HG03159 (cell line): ENCODE results near the gene SPEM2.

Experiments
- ATAC-seq: cut with Tn5 transposase; IDR thresholded peaks from one replicate; pipeline ENCODE4 v1.9.1; 2021; ENCODE audit warnings: mild to moderate bottlenecking, moderate library complexity; ENCODE audit not compliant: unreplicated experiment

Gene SPEM2

DNA sequence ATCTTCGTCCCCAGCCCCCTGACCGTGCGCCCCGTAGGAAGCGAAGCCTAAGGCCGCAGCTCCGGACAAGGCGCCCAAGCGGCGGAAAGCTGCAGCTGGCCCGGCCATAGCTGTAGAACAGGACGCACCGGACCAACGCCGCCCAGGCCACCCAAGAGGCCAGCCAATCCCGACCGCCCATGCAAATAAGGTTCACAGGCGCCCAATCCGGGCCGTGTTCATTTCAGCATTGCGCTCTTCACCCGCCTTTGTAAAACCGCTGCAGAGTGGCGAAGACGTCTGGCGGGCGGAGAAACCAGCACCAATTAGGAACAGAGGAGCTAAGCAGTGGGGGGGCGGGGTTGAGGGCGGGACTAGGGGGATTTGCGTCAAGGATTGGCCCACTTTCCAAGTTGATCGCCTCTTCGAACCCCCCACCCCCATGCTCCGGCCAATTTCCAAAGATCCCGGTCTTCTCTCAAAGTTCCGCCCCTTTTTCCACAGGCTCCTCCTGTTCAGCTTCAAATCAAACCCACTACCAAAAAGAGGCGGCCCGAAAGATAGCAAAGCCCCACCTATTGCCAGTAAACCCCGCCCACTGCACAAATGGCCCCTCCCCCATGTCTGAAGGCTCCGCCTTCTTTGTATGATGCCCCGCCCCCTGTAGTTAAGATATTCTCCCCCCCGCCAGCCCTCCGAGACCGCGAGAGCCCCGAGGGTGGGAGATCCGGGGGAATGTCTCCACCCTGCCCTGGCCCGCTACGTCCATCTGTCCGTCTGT is 21.3 kb upstream of the SPEM2 start, which contains the start of gene TMEM256:
Gene TMEM256, minus strand, starts transcription at position 121 of the 760 bp plus-strand sequence. Its CDS starts 13 bp downstream, at position 108.
- ATAC-seq: peak; percentile 92

DNA sequence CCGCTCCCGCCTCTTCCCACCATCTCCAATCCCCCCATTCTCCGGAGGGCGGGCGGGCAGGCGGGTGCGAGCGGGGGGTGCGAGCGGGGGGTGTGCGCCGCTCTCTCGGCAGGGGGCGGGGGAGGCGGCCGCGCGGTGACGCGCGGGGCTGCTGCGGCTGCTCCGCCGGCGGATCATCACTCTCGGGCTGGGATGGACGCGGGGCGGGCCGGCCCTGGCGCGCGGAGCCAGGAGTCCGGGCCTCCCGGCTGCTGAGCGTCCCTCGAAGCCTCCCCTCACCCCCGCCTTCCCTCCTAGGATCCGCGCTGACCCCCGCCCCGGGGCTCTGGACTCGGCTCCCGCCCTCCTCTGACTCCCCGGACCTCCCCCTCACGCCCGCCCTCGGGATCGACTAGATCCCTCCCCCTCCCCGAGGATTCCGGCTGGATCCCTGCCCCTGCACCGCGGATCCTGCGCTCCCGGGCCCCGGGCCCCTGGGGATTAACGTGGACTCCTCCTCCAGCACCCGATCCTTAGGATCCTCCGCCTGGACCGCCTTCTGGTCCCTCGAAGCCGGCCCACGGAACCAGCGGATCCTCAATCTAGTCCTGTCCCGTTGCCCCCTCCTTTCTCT is 20.6 kb upstream of the SPEM2 start:
- ATAC-seq: peak; percentile 17

DNA sequence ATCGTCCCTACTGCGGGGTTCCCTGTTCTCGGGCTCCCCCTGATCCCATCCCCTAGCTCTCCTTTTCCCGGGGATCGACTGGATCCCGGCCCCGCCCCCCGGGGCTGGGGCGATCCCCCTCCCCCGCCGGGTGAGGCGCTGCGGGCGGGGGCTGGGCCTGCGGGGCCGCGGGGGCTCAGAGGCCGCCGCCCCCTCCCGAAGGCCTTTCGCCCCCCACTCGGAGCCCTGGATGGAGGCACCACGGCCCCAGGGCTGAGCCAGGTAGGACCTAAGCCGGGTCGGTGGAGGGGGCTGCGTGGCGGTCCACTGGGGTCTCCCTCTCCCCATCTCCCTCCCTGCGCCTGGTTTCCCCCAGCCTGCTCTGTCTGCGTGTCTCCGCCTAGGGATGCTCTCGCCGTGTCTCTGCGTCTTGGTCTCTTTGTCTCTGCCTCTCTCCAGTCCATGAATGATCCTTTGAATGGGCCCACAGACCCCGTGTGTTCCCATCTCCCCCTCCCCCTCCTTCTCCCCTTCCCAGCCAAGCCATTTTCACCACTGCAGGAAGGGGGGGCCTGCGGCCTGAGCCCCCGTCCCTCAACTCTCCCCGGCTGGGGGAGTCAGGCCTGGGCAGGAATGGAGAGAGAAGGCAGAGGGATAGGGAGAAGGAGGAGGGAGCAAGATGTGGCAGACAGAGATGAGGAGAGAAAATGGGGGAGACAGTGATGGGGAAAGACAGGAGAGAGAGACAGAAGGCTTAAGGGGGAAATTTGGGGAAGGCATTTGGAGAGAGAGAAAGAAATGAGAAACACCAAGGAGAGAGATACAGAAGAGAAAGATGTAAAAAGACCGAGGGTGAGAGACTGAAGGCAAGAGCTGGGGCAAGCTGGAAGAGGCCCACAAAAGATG is 19.8 kb upstream of the SPEM2 start:
- no peak for ATAC-seq

DNA sequence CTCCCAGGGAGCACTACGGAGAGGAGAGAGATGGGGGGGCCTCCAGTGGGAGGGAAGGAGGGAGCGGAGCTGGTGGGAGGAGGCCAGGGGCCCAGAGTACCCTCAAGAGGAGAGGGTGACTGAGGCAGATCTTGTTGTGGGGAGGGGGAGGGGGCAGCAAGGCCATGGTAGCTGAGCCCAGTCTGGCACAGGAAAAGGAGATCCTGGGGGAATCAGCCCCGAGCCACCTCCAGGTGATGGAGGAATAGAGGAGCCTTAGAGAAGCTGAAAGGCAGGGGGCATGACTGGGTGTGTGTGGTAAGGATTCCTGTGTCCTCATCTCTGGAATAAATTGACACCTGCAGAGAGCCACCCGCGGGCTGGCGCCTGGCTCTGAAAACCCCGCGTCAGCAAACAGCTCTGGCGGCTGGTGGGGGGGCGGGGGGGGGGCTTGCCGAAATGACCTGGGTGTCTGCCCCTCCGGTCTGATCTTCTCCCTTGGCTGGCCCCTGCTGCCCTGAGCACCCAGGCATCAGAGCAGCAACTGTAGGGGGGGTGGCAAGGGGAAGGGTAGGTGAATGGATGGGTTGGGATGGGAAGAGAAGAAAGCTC is 19.1 kb upstream of the SPEM2 start:
- no peak for ATAC-seq

DNA sequence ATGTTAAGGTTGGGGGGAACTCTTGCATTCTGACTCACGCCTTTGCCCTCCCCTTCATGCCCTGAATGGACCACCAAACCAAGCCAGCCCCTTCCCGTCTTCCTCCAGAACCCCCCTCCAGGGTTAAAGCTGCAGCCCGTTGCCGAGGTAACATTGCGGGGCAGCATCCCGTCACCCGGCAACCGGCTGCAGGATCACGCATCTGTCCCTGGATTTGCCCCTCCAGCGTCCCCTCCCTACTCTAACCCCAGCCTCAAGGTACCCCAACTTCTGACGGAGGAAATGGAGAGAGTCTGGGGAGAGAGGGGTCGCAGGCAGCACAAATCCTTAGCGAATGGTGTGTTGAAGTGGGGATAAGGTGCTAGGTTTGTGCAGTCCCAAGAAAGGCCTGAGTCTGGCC is 18.3 kb upstream of the SPEM2 start:
- no peak for ATAC-seq

DNA sequence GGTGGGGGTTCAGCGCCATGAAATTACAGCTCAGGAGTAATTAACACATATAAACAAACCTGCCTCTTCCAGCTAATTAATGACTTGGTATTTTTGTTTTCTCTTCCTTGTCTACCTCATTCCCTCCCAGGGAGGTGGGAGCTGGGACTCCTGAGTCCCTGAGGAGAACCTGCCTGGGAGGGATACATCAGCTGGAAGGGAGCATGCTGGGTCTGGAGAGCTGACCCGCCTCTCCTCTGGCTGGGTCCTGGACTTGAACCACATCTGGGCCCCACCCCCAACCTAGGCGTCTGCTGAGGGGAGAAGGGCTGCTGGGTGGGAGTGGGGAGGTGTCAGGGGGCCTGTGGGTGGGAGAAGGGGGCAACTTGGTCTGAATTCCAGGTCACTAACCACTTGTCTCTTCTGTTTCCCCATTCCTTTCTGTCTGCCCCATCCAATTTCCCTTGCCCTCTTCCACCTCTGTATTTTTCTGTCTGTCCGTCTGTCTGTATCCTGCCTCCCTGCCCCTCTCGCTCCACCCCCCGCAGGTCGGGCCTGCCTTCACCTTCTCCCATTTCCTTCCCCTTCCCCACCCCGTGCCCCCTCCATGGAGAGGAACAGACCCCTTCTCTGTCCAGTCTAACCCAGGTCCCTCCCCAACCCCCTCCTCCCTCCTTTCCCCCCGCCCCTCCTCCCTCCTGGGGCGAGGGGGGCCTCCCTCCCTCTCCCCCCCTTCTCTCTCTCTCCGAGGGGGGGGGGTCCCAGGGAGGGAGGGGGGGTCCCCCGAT is 17.7 kb upstream of the SPEM2 start, which contains the start of gene NLGN2:
Gene NLGN2, plus strand, starts transcription at position 361 of the 767 bp plus-strand sequence. CDS start 411 bp downstream, outside the sequence.
- no peak for ATAC-seq

DNA sequence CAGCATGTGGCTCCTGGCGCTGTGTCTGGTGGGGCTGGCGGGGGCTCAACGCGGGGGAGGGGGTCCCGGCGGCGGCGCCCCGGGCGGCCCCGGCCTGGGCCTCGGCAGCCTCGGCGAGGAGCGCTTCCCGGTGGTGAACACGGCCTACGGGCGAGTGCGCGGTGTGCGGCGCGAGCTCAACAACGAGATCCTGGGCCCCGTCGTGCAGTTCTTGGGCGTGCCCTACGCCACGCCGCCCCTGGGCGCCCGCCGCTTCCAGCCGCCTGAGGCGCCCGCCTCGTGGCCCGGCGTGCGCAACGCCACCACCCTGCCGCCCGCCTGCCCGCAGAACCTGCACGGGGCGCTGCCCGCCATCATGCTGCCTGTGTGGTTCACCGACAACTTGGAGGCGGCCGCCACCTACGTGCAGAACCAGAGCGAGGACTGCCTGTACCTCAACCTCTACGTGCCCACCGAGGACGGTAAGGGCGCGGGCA is 17.1 kb upstream of the SPEM2 start:
- ATAC-seq: no peak

DNA sequence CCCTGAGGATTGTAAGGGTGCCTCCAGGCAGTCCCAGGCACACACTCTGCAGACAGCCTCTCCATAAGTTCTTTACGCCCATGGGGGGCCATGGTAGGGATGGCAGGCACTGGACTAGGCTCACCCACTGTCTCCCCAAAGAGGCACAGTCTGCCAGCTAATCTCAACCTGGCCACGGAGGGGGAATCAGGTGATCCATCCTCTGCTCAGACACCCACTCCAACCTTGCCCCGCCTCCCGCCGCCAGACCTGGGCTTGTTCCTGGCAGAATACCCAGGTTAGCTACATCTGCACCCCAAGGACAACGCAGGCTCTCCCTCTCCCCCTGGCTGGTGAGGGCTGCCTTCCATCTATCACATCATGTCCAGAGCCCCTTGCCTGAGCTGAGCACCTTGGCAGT is 16.6 kb upstream of the SPEM2 start:
- no peak for ATAC-seq

DNA sequence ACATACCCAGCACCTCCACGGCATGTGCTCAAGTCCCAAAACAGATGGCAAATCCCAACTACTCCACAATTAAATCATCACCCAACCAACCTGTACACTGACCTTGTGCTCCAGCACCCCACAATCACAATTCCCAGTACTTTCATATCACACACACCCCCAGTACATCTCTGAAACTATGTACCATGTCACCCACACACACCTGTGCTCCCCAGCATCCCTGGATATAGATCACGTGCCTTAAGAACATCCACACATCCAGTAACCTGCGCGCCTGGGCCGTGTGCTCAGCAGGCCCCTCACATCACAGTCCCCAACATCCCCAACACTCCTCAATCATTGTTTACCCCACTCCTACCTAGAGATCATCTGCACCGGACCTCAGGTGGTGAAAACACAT is 15.7 kb upstream of the SPEM2 start:
- ATAC-seq: no peak

DNA sequence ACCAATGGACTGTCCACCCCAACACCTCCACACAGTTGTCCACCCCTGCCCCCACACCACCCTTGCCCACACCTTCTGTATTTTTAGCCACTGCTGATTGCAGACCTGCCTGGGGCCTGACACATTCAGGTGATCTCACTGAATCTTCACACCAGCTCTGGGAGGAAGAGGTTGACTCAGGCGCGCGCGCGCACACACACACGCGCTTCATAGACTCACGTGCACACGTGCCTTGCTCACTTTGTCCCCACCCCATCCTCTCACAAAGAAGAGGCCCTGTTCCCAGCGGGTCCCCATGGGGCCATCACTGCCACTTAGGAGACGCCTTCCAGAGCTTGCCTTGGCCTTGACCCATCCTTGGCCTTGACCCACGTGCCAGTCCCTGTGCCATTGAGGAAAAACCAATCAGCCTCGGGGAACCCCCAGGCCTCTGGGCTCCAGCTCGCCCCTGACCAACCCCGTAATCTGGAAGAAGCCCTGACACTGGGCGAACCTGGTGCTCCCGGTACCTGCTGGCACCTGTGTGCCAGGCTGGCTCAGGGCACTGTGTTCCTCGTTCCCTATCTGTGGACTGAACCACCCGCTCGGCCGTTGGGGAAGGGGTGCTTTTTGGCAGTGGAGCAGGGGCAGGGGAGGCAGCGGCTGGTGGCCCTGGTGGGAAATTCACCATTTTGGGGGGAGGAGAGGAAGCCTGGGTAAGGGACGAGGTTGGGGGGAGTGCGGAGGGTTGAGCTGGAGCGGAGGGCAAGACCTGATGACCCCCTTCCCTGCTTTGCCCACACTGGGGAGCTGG is 14.6 kb upstream of the SPEM2 start:
- ATAC-seq: no peak

DNA sequence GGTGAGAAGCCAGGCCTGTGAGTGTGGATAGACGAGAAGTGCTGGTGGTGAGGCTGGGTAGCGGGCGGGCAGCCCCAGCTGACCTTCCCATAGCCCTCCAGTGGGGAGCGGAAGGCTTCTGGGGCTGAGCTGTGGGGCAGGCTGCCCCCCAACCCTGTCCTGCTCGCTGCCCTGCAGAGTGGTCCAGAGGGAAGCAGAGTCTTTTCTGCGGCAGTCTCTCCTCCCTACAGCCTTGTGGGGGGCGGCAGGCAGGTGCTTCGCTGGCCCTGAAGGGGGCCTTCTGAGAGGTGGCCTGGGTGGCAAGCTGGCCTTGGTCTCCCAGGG is 14.0 kb upstream of the SPEM2 start:
- no peak for ATAC-seq

DNA sequence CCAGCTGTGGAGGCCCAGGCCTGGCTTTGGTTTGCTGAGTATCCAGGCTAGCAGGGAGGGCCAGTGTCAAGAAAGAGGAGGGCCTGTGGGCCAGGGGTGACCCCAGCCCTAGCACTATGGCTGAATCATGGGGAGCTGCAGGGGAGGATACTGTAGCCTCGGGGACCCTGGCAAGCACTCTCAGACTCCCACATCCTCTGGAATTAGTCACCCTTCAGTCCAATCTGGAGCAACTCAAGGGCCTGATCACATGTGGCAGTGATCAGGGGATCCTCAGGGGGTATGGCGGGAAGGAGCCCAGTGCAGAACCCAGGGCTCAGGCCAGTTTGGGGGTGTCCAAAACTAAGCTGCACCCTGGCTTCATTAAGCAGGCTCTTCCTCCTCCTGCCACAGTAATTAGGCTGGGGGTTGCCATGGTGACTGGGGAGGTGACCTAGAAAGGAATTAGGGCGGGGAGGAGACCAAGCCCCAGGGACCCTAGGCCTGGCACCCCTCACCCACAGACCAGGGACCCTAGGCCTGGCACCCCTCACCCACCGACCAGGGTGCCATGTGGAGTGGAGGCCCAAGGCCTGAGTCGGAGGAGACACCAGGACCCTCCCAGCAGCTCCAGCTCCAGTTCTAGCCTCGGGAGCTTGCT is 11.9 kb upstream of the SPEM2 start:
- ATAC-seq: no peak

DNA sequence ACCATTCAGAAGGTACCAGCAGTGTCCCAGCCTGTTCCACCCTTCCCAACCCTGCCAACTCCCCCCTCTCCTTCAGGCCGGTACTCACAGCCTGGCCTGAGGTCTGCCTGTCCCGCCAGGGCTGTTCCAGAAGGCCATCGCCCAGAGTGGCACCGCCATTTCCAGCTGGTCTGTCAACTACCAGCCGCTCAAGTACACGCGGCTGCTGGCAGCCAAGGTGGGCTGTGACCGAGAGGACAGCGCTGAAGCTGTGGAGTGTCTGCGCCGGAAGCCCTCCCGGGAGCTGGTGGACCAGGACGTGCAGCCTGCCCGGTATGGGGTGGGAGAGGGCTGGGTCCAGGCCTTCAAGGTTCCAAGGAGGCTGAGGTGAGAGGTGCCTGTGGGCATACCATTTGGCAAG is 10.6 kb upstream of the SPEM2 start:
- ATAC-seq: no peak

DNA sequence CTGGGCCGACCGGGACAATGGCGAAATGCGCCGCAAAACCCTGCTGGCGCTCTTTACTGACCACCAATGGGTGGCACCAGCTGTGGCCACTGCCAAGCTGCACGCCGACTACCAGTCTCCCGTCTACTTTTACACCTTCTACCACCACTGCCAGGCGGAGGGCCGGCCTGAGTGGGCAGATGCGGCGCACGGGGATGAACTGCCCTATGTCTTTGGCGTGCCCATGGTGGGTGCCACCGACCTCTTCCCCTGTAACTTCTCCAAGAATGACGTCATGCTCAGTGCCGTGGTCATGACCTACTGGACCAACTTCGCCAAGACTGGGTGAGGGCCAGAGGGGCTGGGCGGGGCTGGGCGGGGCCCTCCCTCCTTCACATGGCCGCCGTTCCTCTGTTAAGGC is 9.6 kb upstream of the SPEM2 start:
- no peak for ATAC-seq

DNA sequence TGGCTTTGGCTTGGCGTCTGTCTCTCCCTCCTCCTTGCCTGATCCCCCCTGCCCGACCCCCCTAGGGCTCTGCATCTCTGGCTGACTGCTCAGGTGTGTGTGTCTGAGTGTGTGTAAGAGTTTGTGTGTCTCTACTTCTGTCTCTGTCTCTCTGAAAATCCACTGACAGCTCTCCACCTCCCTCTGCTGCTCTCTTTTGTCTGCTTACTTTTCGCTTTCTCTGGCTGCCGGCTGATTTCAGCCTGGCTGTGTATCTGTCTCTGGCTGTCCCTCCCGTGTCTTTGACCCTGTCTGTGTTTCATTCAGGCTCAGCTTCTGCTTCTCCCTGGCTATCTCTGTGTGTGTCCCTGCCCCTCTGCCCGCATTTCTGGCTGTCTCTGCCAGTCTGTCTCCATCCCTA is 9.1 kb upstream of the SPEM2 start:
- no peak for ATAC-seq

DNA sequence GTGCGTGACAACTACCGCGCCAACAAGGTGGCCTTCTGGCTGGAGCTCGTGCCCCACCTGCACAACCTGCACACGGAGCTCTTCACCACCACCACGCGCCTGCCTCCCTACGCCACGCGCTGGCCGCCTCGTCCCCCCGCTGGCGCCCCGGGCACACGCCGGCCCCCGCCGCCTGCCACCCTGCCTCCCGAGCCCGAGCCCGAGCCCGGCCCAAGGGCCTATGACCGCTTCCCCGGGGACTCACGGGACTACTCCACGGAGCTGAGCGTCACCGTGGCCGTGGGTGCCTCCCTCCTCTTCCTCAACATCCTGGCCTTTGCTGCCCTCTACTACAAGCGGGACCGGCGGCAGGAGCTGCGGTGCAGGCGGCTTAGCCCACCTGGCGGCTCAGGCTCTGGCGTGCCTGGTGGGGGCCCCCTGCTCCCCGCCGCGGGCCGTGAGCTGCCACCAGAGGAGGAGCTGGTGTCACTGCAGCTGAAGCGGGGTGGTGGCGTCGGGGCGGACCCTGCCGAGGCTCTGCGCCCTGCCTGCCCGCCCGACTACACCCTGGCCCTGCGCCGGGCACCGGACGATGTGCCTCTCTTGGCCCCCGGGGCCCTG is 8.3 kb upstream of the SPEM2 start:
- ATAC-seq: no peak

DNA sequence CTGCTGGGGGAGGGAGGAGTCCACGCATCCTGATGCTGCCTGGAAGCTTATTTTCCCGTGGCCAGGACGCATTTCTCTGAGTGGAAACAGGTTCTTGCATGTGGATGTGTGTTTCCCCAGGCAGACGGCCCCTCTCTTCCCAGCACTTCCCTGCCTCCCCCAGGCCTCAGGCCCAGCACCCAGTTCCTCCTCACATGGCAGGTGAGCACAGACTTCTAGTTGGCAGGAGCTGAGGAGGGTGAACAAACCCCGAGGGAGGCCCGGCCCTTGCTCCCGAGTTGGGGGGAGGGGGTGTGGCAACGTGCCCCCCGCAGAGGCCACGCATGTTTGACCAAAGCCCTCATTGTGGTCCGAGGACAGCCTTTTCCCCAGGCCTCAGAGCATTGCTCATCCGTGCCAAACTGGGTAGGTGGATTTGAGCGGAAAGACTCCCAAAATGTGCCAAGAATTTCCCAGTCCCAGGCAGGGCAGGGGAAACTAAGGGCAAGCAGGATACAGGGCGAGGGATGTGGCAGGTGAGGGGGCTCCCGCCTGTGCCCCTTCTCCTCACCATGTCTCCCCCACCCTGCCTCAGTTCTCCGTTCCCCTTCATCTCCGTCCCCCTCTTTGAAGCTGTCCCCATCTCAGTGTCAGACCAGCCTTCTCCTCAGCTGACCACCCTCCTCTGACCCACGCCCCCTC is 6.8 kb upstream of the SPEM2 start:
- ATAC-seq: no peak
